Astrocyte (in vitro differentiated cells and primary cell): ENCODE data around the gene GIGYF2. TPM values are rescaled to one million over a fixed set of nuclear protein-coding genes. Genes with fewer than 3 reads are reported as not detected.

Experiments
- DNase-seq: peaks from one replicate; pipeline ENCODE4 v3.0.0-alpha.2; 2010; ENCODE audit warnings: low read depth
- FAIRE-seq: peaks from 2 replicates; lab custom pipeline; 2011; peaks lifted over from hg19 to GRCh38; lab: Jason Lieb, UNC
- H2AFZ ChIP-seq: 2 replicates; pipeline ENCODE4 v1.6.0; 2012; ENCODE audit warnings: low read depth, low read length, inconsistent platforms
- H3K27ac ChIP-seq: 2 replicates; pipeline ENCODE4 v1.5.1; 2011; ENCODE audit warnings: low read depth, low read length, inconsistent platforms
- H3K27me3 ChIP-seq: 2 replicates; pipeline ENCODE4 v1.6.0; 2011; ENCODE audit warnings: low read length, inconsistent platforms; ENCODE audit not compliant: insufficient read depth
- H3K36me3 ChIP-seq: 2 replicates; pipeline ENCODE4 v1.5.1; 2011; ENCODE audit warnings: low read length, inconsistent platforms; ENCODE audit not compliant: insufficient read depth
- H3K4me1 ChIP-seq: 2 replicates; pipeline ENCODE4 v1.5.1; 2011; ENCODE audit warnings: low read length, inconsistent platforms; ENCODE audit not compliant: insufficient read depth
- H3K4me2 ChIP-seq: 2 replicates; pipeline ENCODE4 v1.6.0; 2012; ENCODE audit warnings: low read length, inconsistent platforms
- H3K4me3 ChIP-seq: 2 replicates; pipeline ENCODE4 v1.5.1; 2011; ENCODE audit warnings: low read depth, mild to moderate bottlenecking, low read length, inconsistent platforms; ENCODE audit not compliant: insufficient read depth
- H3K79me2 ChIP-seq: 2 replicates; pipeline ENCODE4 v1.6.0; 2012; ENCODE audit warnings: mild to moderate bottlenecking, low read length, inconsistent platforms; ENCODE audit not compliant: insufficient read depth
- H3K9ac ChIP-seq: 2 replicates; pipeline ENCODE4 v1.6.0; 2012; ENCODE audit warnings: mild to moderate bottlenecking, low read length, inconsistent platforms
- H3K9me3 ChIP-seq: 2 replicates; pipeline ENCODE4 v1.5.1; 2012; ENCODE audit warnings: low read depth, mild to moderate bottlenecking, low read length, inconsistent platforms; ENCODE audit not compliant: insufficient read depth
- H4K20me1 ChIP-seq: 2 replicates; pipeline ENCODE4 v1.6.0; 2012; ENCODE audit warnings: low read length, inconsistent platforms; ENCODE audit not compliant: insufficient read depth
- H3K27ac Mint-ChIP-seq: one replicate; pipeline ENCODE4 v1.8.0; 2021; ENCODE audit warnings: mild to moderate bottlenecking, mixed read lengths; ENCODE audit not compliant: unreplicated experiment
- H3K27me3 Mint-ChIP-seq: one replicate; pipeline ENCODE4 v1.8.0; 2021; ENCODE audit warnings: low read depth, mixed read lengths; ENCODE audit not compliant: unreplicated experiment
- H3K36me3 Mint-ChIP-seq: one replicate; pipeline ENCODE4 v1.8.0; 2021; ENCODE audit warnings: low read depth, mixed read lengths; ENCODE audit not compliant: unreplicated experiment
- H3K4me1 Mint-ChIP-seq: one replicate; pipeline ENCODE4 v1.8.0; 2021; ENCODE audit warnings: low read depth, mixed read lengths; ENCODE audit not compliant: unreplicated experiment
- H3K4me3 Mint-ChIP-seq: one replicate; pipeline ENCODE4 v1.8.0; 2021; ENCODE audit warnings: mild to moderate bottlenecking, moderate library complexity, mixed read lengths; ENCODE audit not compliant: unreplicated experiment
- H3K9me3 Mint-ChIP-seq: one replicate; pipeline ENCODE4 v1.8.0; 2021; ENCODE audit warnings: mild to moderate bottlenecking, mixed read lengths; ENCODE audit not compliant: unreplicated experiment
- CTCF ChIP-seq: IDR thresholded peaks from 2 replicates; pipeline ENCODE4 v1.5.1; 2011; ENCODE audit warnings: low read depth, mild to moderate bottlenecking, inconsistent platforms, low read length, moderate library complexity; ENCODE audit not compliant: insufficient read depth
- EZH2 ChIP-seq: IDR thresholded peaks from 2 replicates; pipeline ENCODE4 v1.6.1; 2012; ENCODE audit warnings: mild to moderate bottlenecking, low read length, inconsistent platforms; ENCODE audit not compliant: insufficient read depth
- total RNA-seq: library from RNA; stranded (reverse); gene quantifications from 2 replicates; pipeline ENCODE4 v1.2.1, GENCODE V29; 2021

GIGYF2 gene
- total RNA-seq, 1 donor from 2014 or later = 47.1 TPM

GRCh38 chr2:232876161-232876977 lies 179.2 kb downstream of the GIGYF2 start:
- TF ChIP-seq CTCF (no peak), EZH2 (peak; percentile 63)
- no peaks in the 10 kb centered on the region for H3K4me1 Mint-ChIP-seq
- no peaks in the 10 kb centered on the region for H4K20me1 ChIP-seq
- peaks cover 6% of the 10 kb centered on the region for H3K36me3 Mint-ChIP-seq
- peak overlapping the region; percentile 27 for H3K9ac ChIP-seq
- H3K9me3 ChIP-seq = no peaks in the 10 kb centered on the region
- H3K79me2 ChIP-seq = no peaks in the 10 kb centered on the region
- H2AFZ ChIP-seq = peak overlapping the region; percentile 26
- H3K9me3 Mint-ChIP-seq = no peaks in the 10 kb centered on the region
- H3K4me3 Mint-ChIP-seq = no peak overlapping the region
- DNase-seq (no peak), FAIRE-seq (no peak)
- H3K4me3 ChIP-seq = peak overlapping the region; percentile 57
- H3K27me3 Mint-ChIP-seq = peaks cover 15% of the 10 kb centered on the region
- H3K27me3 ChIP-seq = no peaks in the 10 kb centered on the region
- no peak overlapping the region for H3K27ac ChIP-seq
- H3K27ac Mint-ChIP-seq = no peak overlapping the region
- H3K4me2 ChIP-seq = peak overlapping the region; percentile 85
- H3K36me3 ChIP-seq = no peaks in the 10 kb centered on the region
- H3K4me1 ChIP-seq = no peaks in the 10 kb centered on the region

DNA sequence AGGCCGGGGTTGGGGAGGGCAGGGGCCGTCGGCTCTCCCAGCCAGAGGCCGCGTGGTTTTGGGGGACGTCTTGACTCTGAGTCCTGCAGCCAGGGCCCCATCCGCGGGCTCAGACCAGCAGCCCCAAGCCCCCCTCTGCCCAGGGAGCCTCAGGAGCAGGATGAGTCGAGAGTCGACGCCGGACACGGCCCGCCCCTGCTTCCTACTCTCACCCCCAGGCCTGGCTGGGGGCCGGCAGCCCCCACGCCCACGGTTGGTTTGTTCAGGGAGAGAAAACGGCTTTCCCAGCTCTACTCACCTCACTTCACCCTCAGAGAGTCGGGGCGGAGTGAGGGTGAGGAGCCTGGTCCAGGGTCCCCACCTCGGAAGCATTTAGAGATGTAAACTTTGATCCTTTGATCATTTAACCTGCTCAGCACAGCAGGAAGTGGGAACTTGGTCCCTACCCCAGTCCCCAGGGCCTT lies 179.9 kb downstream of the GIGYF2 start:
- peaks cover 6% of the 10 kb centered on the region for H3K36me3 Mint-ChIP-seq
- no peaks in the 10 kb centered on the region for H3K79me2 ChIP-seq
- no peaks in the 10 kb centered on the region for H3K27me3 ChIP-seq
- FAIRE-seq (no peak), DNase-seq (no peak)
- no peaks in the 10 kb centered on the region for H3K4me1 Mint-ChIP-seq
- TF ChIP-seq EZH2 = no peak
- TF ChIP-seq CTCF = no peak
- no peak overlapping the region for H3K9ac ChIP-seq
- H3K4me2 ChIP-seq = peak overlapping the region; percentile 85
- H3K27ac ChIP-seq = no peak overlapping the region
- H3K4me3 Mint-ChIP-seq = no peak overlapping the region
- peaks cover 15% of the 10 kb centered on the region for H3K27me3 Mint-ChIP-seq
- H3K4me3 ChIP-seq = no peak overlapping the region
- no peaks in the 10 kb centered on the region for H3K36me3 ChIP-seq
- H3K4me1 ChIP-seq = no peaks in the 10 kb centered on the region
- no peak overlapping the region for H3K27ac Mint-ChIP-seq
- H2AFZ ChIP-seq = no peak overlapping the region
- no peaks in the 10 kb centered on the region for H3K9me3 ChIP-seq
- H3K9me3 Mint-ChIP-seq = no peaks in the 10 kb centered on the region
- no peaks in the 10 kb centered on the region for H4K20me1 ChIP-seq
